Small intestine (tissue), 7 donors: ENCODE results near the gene SLAMF9. TPM values are rescaled to one million over a fixed set of nuclear protein-coding genes. Genes with fewer than 3 reads are reported as not detected.
"Not testable (repeated sequence)": the region's sequence is repeated elsewhere in the genome, so short reads cannot be mapped to it uniquely, and the experiment has no call there.

ENCODE experiments used
- DNase-seq, 2 donors: peaks; one replicate each; pipeline versions ENCODE4 v3.0.0 to v3.0.0-alpha.2; 2013
- FAIRE-seq: peaks from 2 replicates; lab custom pipeline; 2012; peaks lifted over from hg19 to GRCh38; lab: Jason Lieb, UNC
- H3K27ac ChIP-seq, 3 donors: one replicate each; pipeline ENCODE4 v1.5.1; 2013; ENCODE audit warnings: low read length in 2 of 3, mild to moderate bottlenecking in 2 of 3, control low read depth in 1 of 3, inconsistent platforms in 1 of 3, low read depth in 1 of 3, moderate library complexity in 1 of 3
- H3K27me3 ChIP-seq, 3 donors: one replicate each; pipeline ENCODE4 v1.6.1; 2013; ENCODE audit warnings: low read length in 3 of 3, inconsistent platforms in 1 of 3; ENCODE audit not compliant: control insufficient read depth in 3 of 3, insufficient read depth in 3 of 3
- H3K36me3 ChIP-seq, 3 donors: one replicate each; pipeline ENCODE4 v1.6.1; 2013; ENCODE audit warnings: low read length in 3 of 3, inconsistent platforms in 1 of 3, low read depth in 1 of 3, mild to moderate bottlenecking in 1 of 3, moderate library complexity in 1 of 3; ENCODE audit not compliant: control insufficient read depth in 3 of 3, insufficient read depth in 2 of 3
- H3K4me1 ChIP-seq, 3 donors: one replicate each; pipeline ENCODE4 v1.6.1; 2013; ENCODE audit warnings: low read length in 2 of 3, inconsistent platforms in 1 of 3, low read depth in 1 of 3, mild to moderate bottlenecking in 1 of 3, moderate library complexity in 1 of 3; ENCODE audit not compliant: control insufficient read depth in 3 of 3, insufficient read depth in 2 of 3
- H3K4me3 ChIP-seq, 3 donors: one replicate each; pipeline ENCODE4 v1.5.1; 2013; ENCODE audit warnings: low read length in 3 of 3, control low read depth in 1 of 3, inconsistent platforms in 1 of 3, low read depth in 1 of 3, mild to moderate bottlenecking in 1 of 3, moderate library complexity in 1 of 3
- H3K9me3 ChIP-seq, 2 donors: one replicate each; pipeline ENCODE4 v1.6.1; 2013; ENCODE audit warnings: low read depth in 1 of 2, low read length in 1 of 2; ENCODE audit not compliant: control insufficient read depth in 2 of 2, insufficient read depth in 1 of 2
- WGBS, 3 donors: extraction: QIAGEN DNeasy Blood & Tissue Kit; methylation state at CpG; one replicate each; pipeline ENCODE4 v1.1.7; 2013; 5-methylcytosine and 5-hydroxymethylcytosine counted together
- polyA plus RNA-seq, 4 donors: library from polyadenylated mRNA; stranded (reverse) in 3 of 4; unstranded in 1 of 4; fragments of 200-250 nt in 3 of 4; fragments of 120-200 nt in 1 of 4; gene quantifications; one replicate each; pipeline versions ENCODE4 v1.2.1 to v1.2.3, GENCODE V29; 2013
- donor health status: healthy with polysubstance abuse.
- donor health status: control.
- donor health status: control.
- donor health status: Bipolar disorder and iron deficiency.
- donor health status: healthy.

The SLAMF9 gene
- polyA plus RNA-seq, 4 donors = 0.12 TPM; not detected in 3

DNA sequence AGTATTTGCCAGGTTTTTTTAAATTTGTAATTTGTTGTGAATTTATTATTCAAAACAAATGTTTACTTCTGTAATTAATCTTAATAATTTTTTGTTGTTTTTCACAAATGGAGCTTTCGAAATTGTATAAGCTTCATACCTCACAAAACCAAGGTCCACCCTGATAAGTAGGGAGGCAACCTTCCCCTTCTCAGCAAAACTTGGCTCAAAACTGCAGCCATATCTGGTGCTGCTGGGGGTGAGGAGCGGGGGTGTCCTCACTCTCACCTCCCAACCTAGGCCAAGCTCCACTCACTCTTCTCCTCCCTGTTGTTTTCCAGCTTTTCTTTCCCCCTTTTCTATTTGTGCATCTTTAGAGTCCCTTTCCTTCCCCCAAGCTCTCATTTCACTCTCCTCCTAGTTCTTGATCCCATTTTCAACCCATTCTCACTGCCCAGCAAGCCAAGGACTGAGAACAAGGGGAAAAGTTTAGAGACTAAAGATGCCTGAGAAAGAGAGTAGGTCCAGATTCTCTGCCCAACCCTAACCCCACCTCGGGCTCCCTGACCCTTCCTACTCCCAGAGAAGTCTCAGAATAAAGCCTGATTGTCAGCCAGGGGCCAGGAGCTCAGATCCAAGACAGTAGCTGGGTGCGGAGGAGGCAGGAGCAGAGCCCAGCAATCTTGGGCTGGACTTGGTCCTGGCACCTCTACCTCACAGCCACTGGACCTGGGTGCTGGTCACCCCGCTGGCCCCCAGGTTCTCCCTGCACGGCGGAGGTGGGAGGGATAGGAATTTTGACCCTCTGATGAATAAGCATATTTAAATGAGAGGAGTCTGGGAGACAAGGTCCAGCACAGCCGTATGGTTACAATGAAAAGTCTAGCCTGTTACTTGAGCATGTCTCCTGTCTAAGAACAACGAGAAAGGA is 45.8 kb downstream of the SLAMF9 start:
- Histone ChIP-seq H3K27ac (peak overlapping the region in 1 of 3 donors; percentile 34), H3K4me3 (no peak overlapping the region)
- 38 to 71% (median 48%) methylated on average over 9 of the region's 9 CpGs for WGBS, 3 donors

DNA sequence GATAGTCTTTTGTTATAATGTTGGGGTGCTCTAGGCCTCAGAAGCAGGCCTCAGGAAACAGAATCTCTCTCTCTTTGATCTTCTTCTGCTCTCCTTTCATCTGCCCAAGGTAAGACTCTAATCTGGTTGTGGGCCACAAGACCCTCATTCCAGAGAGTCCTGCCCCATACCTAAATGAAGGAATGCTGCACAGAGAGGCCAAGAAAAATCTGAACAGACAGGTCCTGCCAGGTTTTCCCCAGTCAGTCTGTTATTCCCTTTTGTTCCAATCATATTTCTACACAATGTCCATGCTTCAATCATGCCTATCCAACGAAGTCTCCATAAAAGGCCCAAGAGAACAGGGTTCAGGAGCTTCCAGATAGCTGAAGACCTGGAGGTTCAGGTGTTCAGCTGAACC is 47.1 kb downstream of the SLAMF9 start:
- 25 to 67% (median 35%) methylated on average over 1 of the region's 1 CpG for WGBS, 3 donors
- DNase-seq (no peak), FAIRE-seq (no peak)
- Histone ChIP-seq H3K27ac (no peak overlapping the region), H3K27me3 (no peaks in the 10 kb centered on the region), H3K9me3 (peaks cover 0 to 6% of the 10 kb centered on the region in 2 donors), H3K36me3 (no peaks in the 10 kb centered on the region), H3K4me3 (no peak overlapping the region), H3K4me1 (peaks cover 2 to 50% (median 10%) of the 10 kb centered on the region in 3 donors)

More for the DNA sequence above, 45.8 kb downstream of the SLAMF9 start:
- H3K36me3 ChIP-seq = no peaks in the 10 kb centered on the region
- peaks cover 2 to 57% (median 10%) of the 10 kb centered on the region in 3 donors for H3K4me1 ChIP-seq
- DNase-seq = peak in 1 of 2 donors; percentile 55
- no peak for FAIRE-seq
- peaks cover 0 to 6% of the 10 kb centered on the region in 2 donors for H3K9me3 ChIP-seq
- no peaks in the 10 kb centered on the region for H3K27me3 ChIP-seq

DNA sequence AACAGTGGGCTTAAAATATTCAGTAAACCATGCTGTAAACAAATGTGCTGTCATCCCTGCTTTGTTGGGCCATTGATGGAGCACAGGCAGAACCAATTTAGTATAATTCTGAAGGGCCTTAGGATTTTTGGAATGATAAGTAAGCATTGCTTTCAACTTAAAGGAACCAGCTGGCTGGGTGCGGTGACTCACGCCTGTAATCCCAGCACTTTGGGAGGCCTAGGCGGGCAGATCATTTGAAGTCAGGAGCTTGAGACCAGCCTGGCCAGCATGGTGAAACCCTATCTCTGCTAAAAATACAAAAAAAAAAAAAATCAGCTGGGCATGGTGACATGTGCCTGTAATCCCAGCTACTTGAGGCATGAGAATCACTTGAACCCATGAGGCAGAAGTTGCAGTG is 50.0 kb downstream of the SLAMF9 start:
- WGBS, 3 donors = 69 to 82% (median 81%) methylated on average over 3 of the region's 3 CpGs
- not testable (repeated sequence) for DNase-seq, H3K4me3 ChIP-seq, FAIRE-seq, H3K9me3 ChIP-seq, H3K27ac ChIP-seq, H3K27me3 ChIP-seq, H3K36me3 ChIP-seq
- H3K4me1 ChIP-seq = peaks cover 2 to 38% (median 9%) of the 10 kb centered on the region in 3 donors

DNA sequence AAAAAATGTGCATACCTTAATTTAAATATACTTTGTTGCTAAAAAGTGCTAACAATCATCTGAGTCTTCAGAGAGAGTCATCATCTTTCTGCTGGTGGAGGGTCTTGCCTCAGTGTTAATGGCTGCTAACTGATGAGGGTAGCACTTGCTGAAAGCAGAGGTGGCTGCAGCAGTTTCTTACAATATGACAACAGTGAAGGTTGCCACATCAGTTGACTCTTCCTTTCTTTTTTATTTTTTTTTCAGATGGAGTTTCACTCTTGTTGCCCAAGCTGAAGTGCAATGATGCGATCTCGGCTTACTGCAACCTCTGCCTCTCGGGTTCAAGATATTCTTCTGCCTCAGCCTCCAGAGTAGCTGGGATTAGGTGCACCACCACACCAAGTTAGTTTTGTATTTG is 51.5 kb downstream of the SLAMF9 start:
- FAIRE-seq = no peak
- WGBS, 3 donors = 90 to 100% (median 94%) methylated on average over 3 of the region's 3 CpGs

More for the DNA sequence above, 51.5 kb downstream of the SLAMF9 start:
- no peaks in the 10 kb centered on the region for H3K27me3 ChIP-seq
- H3K4me3 ChIP-seq = no peak overlapping the region
- no peak overlapping the region for H3K27ac ChIP-seq
- no peak for DNase-seq
- no peaks in the 10 kb centered on the region for H3K36me3 ChIP-seq
- H3K4me1 ChIP-seq = peaks cover 0 to 27% (median 9%) of the 10 kb centered on the region in 3 donors
- peaks cover 0 to 6% of the 10 kb centered on the region in 2 donors for H3K9me3 ChIP-seq

Other genes starting within 250 kb of the SLAMF9 start
- gene CRP, start 239.6 kb downstream of the SLAMF9 start, polyA plus RNA-seq = under 1 TPM in 1 of 4 donors, not detected in 3; 0.21 TPM
- gene DUSP23, start 173.3 kb downstream of the SLAMF9 start, polyA plus RNA-seq = 100 to 1,000 TPM in 1 of 4 donors, 10 to 100 TPM in 3; 39.2 to 128 (median 85.4) TPM
- gene FCRL6, start 151.9 kb downstream of the SLAMF9 start, polyA plus RNA-seq = under 1 TPM in 3 of 4 donors, not detected in 1; 0.32 to 0.81 (median 0.40) TPM
- 1 to 10 TPM in 3 of 4 donors, under 1 TPM in 1; 0.89 to 4.6 (median 4.2) TPM for gene SLAMF8, start 127.4 kb downstream of the SLAMF9 start, polyA plus RNA-seq
- under 1 TPM in 2 of 4 donors, not detected in 2; 0.09 to 0.19 TPM for gene VSIG8, start 91.6 kb downstream of the SLAMF9 start, polyA plus RNA-seq
- gene CFAP45, start 54.1 kb downstream of the SLAMF9 start, polyA plus RNA-seq = 1 to 10 TPM in 1 of 4 donors, under 1 TPM in 2, not detected in 1; 0.35 to 1.1 (median 0.36) TPM
- gene TAGLN2, start 28.7 kb downstream of the SLAMF9 start, polyA plus RNA-seq = 100 to 1,000 TPM; 244 to 472 (median 400) TPM
- 10 to 100 TPM in 3 of 4 donors, 1 to 10 TPM in 1; 3.1 to 84.2 (median 26.4) TPM for gene IGSF9, start 8.6 kb downstream of the SLAMF9 start, polyA plus RNA-seq
- gene PIGM, start 77.8 kb upstream of the SLAMF9 start, polyA plus RNA-seq = 10 to 100 TPM in 1 of 4 donors, 1 to 10 TPM in 3; 1.1 to 16.2 (median 2.7) TPM
- gene KCNJ10, start 115.9 kb upstream of the SLAMF9 start, polyA plus RNA-seq = under 1 TPM in 2 of 4 donors, not detected in 2; 0.25 to 0.47 TPM
- under 1 TPM in 2 of 4 donors, not detected in 2; 0.04 to 0.19 TPM for gene KCNJ9, start 127.3 kb upstream of the SLAMF9 start, polyA plus RNA-seq
- 10 to 100 TPM; 11.0 to 34.5 (median 21.5) TPM for gene IGSF8, start 144.4 kb upstream of the SLAMF9 start, polyA plus RNA-seq
- 1 to 10 TPM in 2 of 4 donors, under 1 TPM in 2; 0.22 to 5.3 (median 1.2) TPM for gene ATP1A2, start 161.5 kb upstream of the SLAMF9 start, polyA plus RNA-seq
- gene ATP1A4, start 197.4 kb upstream of the SLAMF9 start, polyA plus RNA-seq = under 1 TPM in 2 of 4 donors, not detected in 2; 0.12 to 0.24 TPM
- gene CASQ1, start 236.3 kb upstream of the SLAMF9 start, polyA plus RNA-seq = 1 to 10 TPM in 1 of 4 donors, under 1 TPM in 3; 0.45 to 2.1 (median 0.60) TPM